NCI-H128 (cell line): ENCODE results near the gene TENM3.

ENCODE experiments used
- DNase-seq: peaks from one replicate; lab custom pipeline; 2025; ENCODE audit not compliant: unreplicated experiment; lab: John Stamatoyannopoulos, UW

Gene TENM3

GRCh38 chr4:182549356-182549755 is 306.2 kb downstream of the TENM3 start:
- DNase-seq = no peak

GRCh38 chr4:182552948-182553347 is 309.7 kb downstream of the TENM3 start:
- no peak for DNase-seq

- DNase-seq = no peak
These were observed 310.5 kb downstream of the TENM3 start for GRCh38 chr4:182553653-182554052.

- DNase-seq = no peak
These were observed 311.5 kb downstream of the TENM3 start for GRCh38 chr4:182554736-182555135.

GRCh38 chr4:182555997-182556418 is 312.8 kb downstream of the TENM3 start:
- DNase-seq = peak; percentile 39

- no peak for DNase-seq
These were observed 313.4 kb downstream of the TENM3 start for GRCh38 chr4:182556580-182556979.

- DNase-seq = no peak
These were observed 317.2 kb downstream of the TENM3 start for GRCh38 chr4:182560358-182560757.

GRCh38 chr4:182562350-182562749 is 319.1 kb downstream of the TENM3 start:
- no peak for DNase-seq

GRCh38 chr4:182564724-182565369 is 321.6 kb downstream of the TENM3 start:
- no peak for DNase-seq

GRCh38 chr4:182567119-182567518 is 323.9 kb downstream of the TENM3 start:
- no peak for DNase-seq

- no peak for DNase-seq
These were observed 326.4 kb downstream of the TENM3 start for GRCh38 chr4:182569561-182569960.

- DNase-seq = no peak
These were observed 331.5 kb downstream of the TENM3 start for GRCh38 chr4:182574706-182575105.

GRCh38 chr4:182575225-182575624 is 332.0 kb downstream of the TENM3 start:
- DNase-seq = no peak

- DNase-seq = no peak
These were observed 333.5 kb downstream of the TENM3 start for GRCh38 chr4:182576601-182577289.

GRCh38 chr4:182577411-182577810 is 334.2 kb downstream of the TENM3 start:
- no peak for DNase-seq

- no peak for DNase-seq
These were observed 335.2 kb downstream of the TENM3 start for GRCh38 chr4:182578402-182578801.

- no peak for DNase-seq
These were observed 339.0 kb downstream of the TENM3 start for GRCh38 chr4:182582245-182582644.

- no peak for DNase-seq
These were observed 340.7 kb downstream of the TENM3 start for GRCh38 chr4:182583703-182584415.

GRCh38 chr4:182585321-182585720 is 342.1 kb downstream of the TENM3 start:
- DNase-seq = no peak

GRCh38 chr4:182589100-182589499 is 345.9 kb downstream of the TENM3 start:
- no peak for DNase-seq

GRCh38 chr4:182593402-182593801 is 350.2 kb downstream of the TENM3 start:
- no peak for DNase-seq

GRCh38 chr4:182593864-182594263 is 350.7 kb downstream of the TENM3 start:
- no peak for DNase-seq
